GM12878 (cell line): Measurements from ENCODE around the gene ATP6V1F.

Experiments used
- EP300 ChIP-seq, 2 experiments: fragments of 150-350 bp in 1 of 2; IDR thresholded peaks; 2 replicates each; pipeline ENCODE4 v1.6.1; 2011 to 2012; ENCODE audit warnings: low read depth in 2 of 2, low read length in 2 of 2, borderline replicate concordance in 1 of 2, improper control_type of control experiment in 1 of 2, inconsistent platforms in 1 of 2; ENCODE audit not compliant: control insufficient read depth in 1 of 2
- POLR2A ChIP-seq: IDR thresholded peaks from 2 replicates; pipeline ENCODE4 v1.6.1; 2011; ENCODE audit warnings: low read depth, mild to moderate bottlenecking, low read length
- TF ChIP-seq, protein P1 (sequence below), 3 experiments: IDR thresholded peaks in 2 of 3; conservative IDR thresholded peaks in 1 of 3; 2 replicates each; pipeline ENCODE4 v1.5.1; 2011; ENCODE audit warnings: low read depth in 3 of 3, low read length in 3 of 3, mild to moderate bottlenecking in 3 of 3, control low read depth in 2 of 3, moderate library complexity in 2 of 3, inconsistent platforms in 1 of 3, mixed read lengths in 1 of 3; ENCODE audit not compliant: control insufficient read depth in 2 of 3, insufficient read depth in 1 of 3; ENCODE audit errors: extremely low read depth in 1 of 3

GRCh38 chr7:128837521-128837921 is 25.1 kb upstream of the ATP6V1F start:
- TF ChIP-seq, protein P1, sequence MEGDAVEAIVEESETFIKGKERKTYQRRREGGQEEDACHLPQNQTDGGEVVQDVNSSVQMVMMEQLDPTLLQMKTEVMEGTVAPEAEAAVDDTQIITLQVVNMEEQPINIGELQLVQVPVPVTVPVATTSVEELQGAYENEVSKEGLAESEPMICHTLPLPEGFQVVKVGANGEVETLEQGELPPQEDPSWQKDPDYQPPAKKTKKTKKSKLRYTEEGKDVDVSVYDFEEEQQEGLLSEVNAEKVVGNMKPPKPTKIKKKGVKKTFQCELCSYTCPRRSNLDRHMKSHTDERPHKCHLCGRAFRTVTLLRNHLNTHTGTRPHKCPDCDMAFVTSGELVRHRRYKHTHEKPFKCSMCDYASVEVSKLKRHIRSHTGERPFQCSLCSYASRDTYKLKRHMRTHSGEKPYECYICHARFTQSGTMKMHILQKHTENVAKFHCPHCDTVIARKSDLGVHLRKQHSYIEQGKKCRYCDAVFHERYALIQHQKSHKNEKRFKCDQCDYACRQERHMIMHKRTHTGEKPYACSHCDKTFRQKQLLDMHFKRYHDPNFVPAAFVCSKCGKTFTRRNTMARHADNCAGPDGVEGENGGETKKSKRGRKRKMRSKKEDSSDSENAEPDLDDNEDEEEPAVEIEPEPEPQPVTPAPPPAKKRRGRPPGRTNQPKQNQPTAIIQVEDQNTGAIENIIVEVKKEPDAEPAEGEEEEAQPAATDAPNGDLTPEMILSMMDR (IDR thresholded peaks at IDR 0.05 in 2 of 3, conservative IDR thresholded peaks at IDR 0.05 in 1 of 3; ENCODE audit: control insufficient read depth in 2 of 3, extremely low read depth in 1 of 3, insufficient read depth in 1 of 3, low read depth in 3 of 3, low read length in 3 of 3), result no peak
- TF ChIP-seq POLR2A, result no peak
- no peak for TF ChIP-seq EP300 (IDR thresholded peaks at IDR 0.05; ENCODE audit: borderline replicate concordance in 1 of 2, control insufficient read depth in 1 of 2, low read depth in 2 of 2, low read length in 2 of 2)
